HG03565 (cell line): ENCODE data around the gene LMF1.

Source experiments
- ATAC-seq: cut with Tn5 transposase; IDR thresholded peaks from one replicate; pipeline ENCODE4 v1.9.1; 2021; ENCODE audit warnings: mild to moderate bottlenecking, moderate library complexity; ENCODE audit not compliant: unreplicated experiment

The LMF1 gene

DNA sequence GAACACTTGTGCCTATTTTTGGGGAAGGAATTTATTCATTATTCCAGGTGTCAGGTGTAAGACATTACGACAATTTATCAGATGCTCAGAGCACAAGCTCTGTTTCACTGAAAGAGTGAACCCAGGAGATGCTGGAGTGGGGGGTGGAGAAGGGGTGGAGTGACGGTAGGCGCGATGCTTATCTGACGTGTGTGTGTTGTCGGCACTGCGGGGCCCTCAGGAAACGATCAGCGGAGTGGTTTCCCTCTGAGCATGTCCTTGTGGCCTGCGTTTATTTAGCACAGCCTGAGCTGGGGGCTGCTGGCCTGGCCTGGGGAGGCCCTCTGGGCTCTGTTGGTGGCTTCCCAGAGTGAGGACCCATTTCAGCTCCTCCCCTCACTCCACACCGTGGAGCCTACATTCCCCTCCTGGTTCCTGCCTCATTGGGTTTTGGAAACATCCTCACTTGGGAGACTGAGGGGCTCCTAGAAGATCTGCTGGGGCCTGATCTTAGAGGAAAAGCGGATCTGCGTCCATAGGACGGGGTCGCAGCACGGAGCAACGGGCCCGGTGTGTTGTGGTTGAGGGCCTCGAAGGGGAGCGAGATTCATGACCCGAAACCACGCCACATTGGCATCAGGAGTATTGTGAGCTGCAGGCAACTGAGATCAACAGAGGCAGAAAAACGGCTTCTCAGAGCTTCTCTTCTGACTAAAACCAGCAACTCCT, 151.3 kb downstream of the LMF1 start:
- no peak for ATAC-seq

DNA sequence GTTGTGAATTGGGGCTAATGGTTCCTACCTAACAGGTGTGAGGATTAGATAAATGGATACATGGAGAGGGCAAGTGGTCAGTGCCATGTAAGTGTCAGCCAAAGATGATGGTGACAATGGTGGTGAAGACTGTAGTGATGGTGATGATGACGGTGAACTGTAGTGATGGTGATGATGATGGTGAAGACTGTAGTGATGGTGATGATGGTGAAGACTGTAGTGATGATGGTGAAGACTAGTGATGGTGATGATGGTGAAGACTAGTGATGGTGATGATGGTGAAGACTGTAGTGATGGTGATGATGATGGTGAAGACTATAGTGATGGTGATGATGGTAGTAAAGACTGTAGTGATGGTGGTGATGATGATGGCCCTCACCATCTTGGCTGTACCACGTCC, 152.2 kb downstream of the LMF1 start:
- no peak for ATAC-seq

DNA sequence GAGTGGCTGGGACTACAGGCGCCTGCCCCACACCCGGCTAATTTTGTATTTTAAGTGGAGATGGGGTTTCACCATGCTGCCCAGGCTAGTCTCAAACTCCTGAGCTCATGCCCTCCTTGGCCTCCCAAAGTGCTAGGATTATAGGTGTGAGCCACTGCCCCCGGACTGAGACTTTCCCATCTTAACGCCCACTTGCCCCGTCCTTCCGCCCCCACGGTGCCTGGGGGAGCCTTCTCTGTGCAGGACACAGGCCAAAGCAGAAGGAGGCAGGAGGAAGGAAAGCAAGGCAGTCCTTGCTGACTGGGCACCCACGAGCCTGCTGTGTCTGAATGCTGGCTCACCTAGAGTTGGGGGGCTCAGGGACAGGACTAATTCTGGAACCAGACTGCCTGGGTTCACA, 152.7 kb downstream of the LMF1 start:
- no peak for ATAC-seq

DNA sequence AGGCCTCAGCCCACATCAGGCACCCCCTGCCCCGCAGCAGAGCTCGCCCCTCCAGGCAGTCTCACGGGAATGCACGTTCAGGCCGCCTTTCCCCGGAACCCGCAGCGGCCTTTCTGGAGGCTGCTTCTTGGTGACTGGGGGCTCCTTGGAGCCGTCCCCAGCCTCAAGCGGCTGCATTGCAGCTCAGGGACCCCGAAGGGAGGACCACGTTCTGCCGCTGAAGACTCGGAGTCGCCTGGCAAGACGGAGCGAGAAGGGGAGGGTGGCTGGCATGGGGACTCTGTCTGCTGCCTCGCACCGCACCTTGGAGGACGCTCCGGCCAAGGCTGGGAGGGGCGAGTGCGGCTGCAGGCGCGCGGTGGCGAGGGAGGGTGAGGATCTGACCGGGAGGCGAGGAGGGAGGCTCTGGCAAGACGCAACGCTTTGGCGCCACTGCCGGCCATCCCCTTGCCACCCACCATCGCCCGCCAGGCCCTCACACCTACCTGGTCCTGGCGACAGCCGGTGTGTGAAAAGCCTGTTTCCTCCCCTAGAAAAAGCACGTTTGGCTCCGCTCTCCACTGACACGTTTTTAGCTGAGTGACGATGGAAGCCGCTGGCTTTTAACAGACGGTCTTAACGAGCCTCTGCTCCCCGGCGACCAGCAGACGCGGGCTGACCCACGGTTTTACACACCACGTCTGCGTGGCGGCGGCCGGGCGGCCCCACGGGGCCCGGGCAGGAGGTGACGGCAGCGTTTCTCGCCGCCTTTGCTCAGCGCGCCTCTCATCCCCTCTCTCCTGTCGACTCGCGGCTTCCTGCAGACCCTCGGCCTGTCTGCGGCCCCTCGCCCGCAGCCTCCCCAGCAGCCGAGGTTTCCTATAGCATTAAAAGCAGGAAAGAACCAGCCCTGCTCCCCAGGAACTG, 153.5 kb downstream of the LMF1 start:
- no peak for ATAC-seq

DNA sequence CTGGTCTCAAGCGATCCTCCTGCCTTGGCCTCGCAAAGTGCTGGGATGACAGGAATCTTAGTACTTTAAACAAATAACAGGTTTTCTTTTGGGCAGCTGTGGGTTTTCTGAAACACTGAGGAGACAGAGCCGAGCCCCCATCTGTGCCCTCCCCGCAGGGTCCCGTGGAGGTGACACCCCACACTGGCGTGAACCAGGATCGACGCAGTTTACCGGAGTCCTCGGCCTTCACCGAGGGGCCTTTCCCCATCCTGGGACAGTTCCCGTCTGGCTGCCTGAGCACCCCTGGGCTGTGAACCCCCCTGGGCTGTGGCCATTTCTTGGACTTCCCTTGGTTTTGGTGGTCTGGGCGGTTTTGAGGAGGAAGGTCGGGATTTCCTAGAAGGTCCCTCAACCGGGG, 154.9 kb downstream of the LMF1 start:
- ATAC-seq, result no peak

DNA sequence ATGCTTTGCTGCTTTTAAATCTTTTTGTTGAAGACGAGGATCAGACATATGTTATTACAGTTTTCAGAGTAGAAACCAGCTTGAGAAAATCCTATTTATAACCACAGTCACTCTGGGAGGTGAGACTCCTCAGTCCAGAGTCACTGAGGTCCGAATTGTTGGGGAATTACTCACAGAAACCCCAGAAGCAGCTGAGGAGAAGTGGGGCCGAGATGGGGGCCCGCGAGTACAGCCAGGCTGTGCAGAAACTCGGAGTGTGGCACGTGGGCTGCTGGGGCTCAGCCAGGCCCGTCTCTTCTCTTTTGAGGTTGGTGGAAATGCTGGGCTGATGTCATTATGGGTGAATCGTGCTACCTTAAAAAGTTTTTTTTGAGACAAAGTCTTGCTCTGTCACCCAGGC, 155.8 kb downstream of the LMF1 start:
- ATAC-seq, result no peak

DNA sequence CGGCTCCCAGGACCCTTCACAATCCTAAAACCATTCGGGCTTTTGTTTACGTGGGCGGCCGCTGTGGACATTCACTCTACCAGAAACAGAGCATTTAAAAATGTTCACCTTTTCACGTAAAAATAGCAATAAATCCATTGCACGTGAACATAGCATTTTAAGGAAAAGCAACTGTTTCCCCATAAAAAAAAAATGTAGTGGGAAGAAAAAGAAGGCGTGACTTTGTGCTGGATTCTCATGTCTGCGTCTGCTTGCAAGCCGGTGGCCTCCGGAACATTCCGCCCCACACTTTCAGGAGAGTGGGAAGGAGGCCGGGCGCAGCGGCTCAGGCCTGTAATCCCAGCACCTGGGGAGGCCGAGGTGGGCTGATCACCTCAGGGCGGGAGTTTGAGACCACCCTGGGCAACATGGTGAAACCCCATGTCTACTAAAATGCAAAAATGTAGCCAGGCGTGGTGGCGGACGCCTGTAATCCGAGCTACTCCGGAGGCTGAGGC, 156.8 kb downstream of the LMF1 start:
- ATAC-seq, result no peak

DNA sequence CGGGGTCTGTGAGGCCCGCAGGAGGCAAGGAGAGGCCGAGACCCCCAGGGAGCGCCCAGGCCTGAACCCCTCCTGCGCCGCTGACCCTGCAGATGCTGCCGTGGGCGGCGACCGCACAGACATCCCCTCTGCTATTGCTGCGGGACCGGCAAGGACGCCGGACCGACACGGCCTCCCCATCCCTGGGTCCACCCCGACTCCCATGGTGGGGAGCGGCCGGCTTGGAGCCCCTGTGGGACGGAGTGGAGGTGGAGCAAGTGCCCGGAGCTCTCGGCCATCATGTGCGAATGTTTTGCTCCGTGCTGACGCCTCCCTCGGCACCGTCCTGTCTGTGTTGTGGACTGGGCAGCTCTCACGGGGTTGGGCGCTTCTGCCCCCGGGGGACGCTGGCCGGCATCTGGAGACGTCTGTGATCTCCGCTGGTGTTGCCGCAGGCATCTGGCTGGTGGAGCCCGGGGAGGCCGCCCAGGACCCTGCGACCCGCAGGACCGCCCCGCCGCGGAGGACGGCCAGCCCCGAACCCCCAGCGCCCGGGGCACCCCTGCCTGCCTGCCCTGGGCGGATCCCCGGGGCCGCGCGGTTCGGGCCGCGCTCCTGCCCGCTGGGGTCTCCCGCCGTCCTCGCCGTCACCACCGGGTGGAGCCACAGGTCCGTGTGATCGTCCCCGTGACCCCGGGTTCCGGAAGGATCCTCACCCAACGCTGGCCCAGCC, 157.4 kb downstream of the LMF1 start:
- ATAC-seq, result no peak

DNA sequence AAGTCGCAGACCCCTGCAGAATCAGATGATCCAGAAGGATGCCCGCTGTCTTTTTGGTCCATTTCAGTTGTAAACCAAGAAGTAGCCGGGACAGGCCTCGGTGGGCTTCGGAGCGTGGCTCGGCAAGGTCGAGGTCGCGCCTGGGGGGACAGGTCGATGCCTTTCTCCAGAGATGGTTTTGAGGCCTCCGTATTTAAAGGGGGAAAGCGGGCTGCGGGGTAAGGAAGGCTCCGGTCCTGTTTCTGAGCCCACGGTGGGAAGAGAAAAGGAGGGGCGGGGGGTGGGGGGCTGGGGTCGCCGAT, 162.7 kb downstream of the LMF1 start:
- no peak for ATAC-seq

DNA sequence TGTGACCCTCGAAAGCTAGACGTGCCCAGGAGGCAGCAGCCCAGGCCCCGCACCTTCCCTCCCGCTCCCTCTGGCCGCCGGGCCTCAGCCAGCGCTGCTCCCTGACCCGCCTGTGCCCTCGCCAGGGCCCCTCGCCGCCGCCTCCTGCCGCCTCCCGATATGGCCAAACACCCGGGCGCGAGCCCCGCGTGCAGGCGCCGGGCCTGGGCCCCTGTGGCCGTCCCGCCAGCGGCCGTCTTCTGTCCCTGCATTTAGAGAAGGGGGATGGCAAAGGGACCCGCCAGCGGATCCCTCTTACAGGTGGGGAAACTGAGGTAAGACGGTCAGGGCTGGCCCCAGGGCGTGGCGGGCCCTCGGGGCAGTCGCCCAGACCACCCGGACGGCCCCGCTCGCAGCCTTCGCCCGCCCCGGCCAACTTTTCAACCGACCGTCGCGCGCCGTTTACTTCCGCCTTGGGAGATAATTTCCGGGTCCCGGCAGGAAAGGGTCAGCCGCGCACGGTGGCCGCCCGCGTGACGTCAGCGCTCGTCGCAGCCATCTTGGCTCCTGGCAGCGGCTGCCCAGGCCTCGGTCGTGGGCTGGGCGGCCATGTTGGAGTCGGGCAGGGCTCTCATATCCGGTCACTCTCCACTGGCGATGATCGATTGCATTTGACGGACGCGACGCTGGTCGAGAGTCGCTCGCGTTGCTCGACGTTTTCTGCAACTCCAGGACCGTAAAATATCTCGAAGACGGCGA, 163.3 kb downstream of the LMF1 start:
- peak; percentile 75 for ATAC-seq

DNA sequence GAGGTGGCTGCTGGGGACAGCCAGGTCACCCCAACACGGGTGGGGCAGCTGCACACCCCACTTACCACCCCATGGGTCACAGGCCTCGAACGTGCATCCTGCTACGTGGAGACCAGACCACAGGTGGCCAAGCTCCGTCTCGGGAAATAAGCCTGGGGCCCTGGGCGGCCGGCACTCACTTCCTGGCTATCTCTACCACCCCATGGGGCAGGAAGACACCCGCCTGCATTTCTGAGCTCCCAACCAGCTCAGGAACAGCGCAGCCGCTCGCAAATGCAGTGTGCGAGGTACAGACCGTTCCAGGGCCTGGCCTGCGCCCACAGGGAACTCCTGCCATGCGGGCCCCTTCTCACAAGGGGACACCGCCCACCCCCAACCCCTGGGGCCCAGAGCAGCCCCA, 165.3 kb downstream of the LMF1 start:
- no peak for ATAC-seq

DNA sequence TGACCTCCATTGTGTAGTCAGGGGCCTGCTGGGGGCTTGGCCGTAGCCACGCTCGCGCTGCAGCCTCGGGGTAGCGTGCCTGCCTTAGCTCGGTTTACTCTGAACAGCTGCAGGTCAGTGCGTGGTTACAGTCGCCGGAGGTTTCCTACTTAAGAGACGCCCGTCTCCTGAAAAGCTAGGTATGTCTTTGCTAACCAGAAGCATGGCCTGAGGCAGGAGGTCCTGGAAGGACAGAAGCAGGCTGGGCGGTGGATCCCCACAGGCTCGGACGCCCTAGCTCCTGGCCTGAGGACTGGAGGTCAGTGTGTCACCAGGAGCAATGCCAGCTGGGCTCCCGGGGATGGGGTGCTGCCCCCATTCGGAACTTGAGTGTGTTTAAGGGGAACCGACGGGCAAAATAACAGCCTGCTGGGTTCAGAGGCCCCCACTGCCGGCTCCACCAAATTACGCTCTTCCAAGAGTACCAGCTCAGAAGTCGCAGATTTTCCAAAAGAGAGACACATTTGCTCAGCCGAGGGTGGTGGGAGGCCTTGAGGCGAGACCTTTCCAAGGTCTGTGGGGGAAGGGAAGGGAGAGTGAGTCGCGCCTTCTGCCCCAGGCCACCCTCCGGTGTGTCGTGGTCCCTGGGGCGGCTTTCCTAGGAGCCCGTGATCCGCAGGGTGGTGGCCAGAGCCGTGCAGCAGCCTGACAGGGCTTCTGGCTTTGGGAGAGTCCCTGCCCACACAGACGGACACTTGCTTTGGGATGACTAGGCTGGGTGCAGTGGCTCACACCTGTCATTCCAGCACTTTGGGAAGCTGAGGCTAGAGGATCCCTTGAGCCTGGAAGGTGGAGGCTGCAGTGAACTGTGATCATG, 166.4 kb downstream of the LMF1 start:
- ATAC-seq, result no peak

DNA sequence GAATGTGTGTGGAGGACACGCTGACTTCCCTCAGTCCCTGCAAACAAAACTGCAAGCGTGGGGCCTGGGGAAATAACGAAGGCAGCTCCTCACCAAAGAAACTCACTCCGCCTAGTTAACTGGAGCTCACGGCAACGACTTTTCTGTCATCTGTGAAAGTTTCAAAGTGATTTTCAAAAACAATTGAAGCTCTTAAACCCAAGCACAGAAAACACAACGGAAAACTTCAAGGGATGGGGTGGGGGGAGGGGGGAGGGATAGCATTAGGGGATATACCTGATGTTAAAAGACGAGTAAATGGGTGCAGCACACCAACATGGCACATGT, 167.1 kb downstream of the LMF1 start:
- no peak for ATAC-seq
